GM12891 (cell line): ENCODE measurements around the gene TPM1.
A peak's percentile ranks its signal among the peaks of the same experiment; 100 is the strongest.

Source experiments
- DNase-seq: peaks from one replicate; pipeline ENCODE4 v3.0.0; 2011; ENCODE audit warnings: low spot score; ENCODE audit not compliant: insufficient read length
- FAIRE-seq: peaks from 2 replicates; lab custom pipeline; 2011; peaks lifted over from hg19 to GRCh38; lab: Jason Lieb, UNC
- PAX5 ChIP-seq: IDR thresholded peaks from 2 replicates; pipeline ENCODE4 v1.6.1; 2011; ENCODE audit warnings: low read length, moderate library complexity, mild to moderate bottlenecking; ENCODE audit not compliant: insufficient read depth, severe bottlenecking
- POLR2A ChIP-seq: IDR thresholded peaks from 2 replicates; pipeline ENCODE4 v1.6.1; 2011; ENCODE audit warnings: low read depth, low read length, control low read depth
- POLR2AphosphoS5 ChIP-seq: IDR thresholded peaks from 2 replicates; pipeline ENCODE4 v1.6.1; 2011; ENCODE audit warnings: low read depth, low read length, control low read depth
- POU2F2 ChIP-seq: IDR thresholded peaks from 2 replicates; pipeline ENCODE4 v1.6.1; 2011; ENCODE audit warnings: low read depth, mild to moderate bottlenecking, control low read depth, low read length, moderate library complexity
- SPI1 ChIP-seq: IDR thresholded peaks from 2 replicates; pipeline ENCODE4 v1.6.1; 2011; ENCODE audit warnings: low read depth, low read length, control low read depth
- TAF1 ChIP-seq: IDR thresholded peaks from 2 replicates; pipeline ENCODE4 v1.6.1; 2011; ENCODE audit warnings: low read depth, low read length, control low read depth

Gene TPM1

DNA sequence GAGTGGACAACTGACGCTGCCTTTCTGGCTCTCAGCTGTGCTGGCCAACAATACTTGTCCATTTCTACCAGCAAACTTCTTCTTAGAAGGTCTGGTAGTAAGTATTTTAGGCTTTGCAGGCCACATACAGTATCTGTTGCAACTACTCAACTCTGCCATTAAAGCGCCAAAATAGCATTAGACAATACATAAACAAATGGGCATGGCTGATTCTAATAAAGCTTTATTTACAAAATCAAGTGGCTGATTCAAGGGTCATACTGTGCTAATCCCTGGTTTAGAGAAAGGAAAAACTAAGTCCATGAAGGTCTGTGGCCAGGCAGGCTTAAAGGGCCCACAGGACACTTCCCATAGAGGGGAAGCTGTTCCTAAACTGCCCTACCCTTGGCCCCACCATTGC lies 26.3 kb upstream of the TPM1 start:
- FAIRE-seq (no peak), DNase-seq (no peak)
- TF ChIP-seq POLR2AphosphoS5 (no peak), SPI1 (no peak), PAX5 (no peak), POU2F2 (no peak), POLR2A (no peak), TAF1 (no peak)

DNA sequence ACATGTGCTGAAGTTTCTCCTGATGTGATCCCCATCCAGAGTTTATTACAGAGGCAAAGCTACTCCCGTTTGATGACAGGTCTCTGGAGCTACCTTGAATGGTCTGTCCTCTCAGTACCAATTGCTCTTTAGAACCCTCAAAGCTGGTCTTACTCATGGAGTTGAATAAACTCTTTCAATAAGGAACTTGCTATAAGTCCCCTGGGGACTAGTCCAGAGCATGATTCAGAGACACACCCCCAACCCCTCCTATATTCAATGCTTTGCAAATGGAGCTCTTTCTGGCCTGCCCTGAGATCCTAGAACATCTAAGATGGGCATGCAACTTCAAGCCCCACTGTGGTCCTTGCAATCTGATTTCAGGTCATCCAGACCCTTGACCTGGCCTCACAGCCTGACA lies 23.9 kb upstream of the TPM1 start:
- DNase-seq (no peak), FAIRE-seq (no peak)
- TF ChIP-seq SPI1 (no peak), POLR2A (no peak), TAF1 (no peak), POLR2AphosphoS5 (no peak), POU2F2 (no peak), PAX5 (no peak)

GRCh38 chr15:63019511-63020109 lies 22.9 kb upstream of the TPM1 start:
- DNase-seq = no peak
- FAIRE-seq = no peak
- TF ChIP-seq PAX5 (no peak), SPI1 (no peak), POU2F2 (no peak), TAF1 (no peak), POLR2AphosphoS5 (no peak), POLR2A (no peak)

DNA sequence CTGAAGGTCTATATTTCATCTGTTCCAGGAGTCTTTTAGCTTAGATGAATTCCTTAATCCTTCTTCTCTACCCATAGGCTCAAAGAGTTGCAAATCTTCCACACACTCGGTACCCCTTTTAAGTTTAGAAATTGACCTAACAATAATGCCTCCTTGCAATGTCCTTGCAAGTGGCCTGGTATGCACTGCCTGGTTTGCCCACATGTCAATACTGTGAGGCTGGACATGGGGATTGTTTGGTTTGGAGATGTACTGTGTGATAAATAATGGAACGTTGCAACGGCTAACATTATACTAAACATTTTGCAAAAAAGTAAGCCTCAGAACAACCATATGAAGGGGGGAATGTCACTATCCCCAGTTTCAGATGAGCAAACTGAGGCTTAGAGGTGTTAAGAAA lies 22.4 kb upstream of the TPM1 start:
- FAIRE-seq (no peak), DNase-seq (no peak)
- no peak for TF ChIP-seq TAF1
- TF ChIP-seq POLR2A = no peak
- no peak for TF ChIP-seq SPI1
- no peak for TF ChIP-seq POU2F2
- TF ChIP-seq POLR2AphosphoS5 = no peak
- TF ChIP-seq PAX5 = no peak

GRCh38 chr15:63020759-63021430 lies 21.7 kb upstream of the TPM1 start:
- FAIRE-seq = no peak
- no peak for DNase-seq
- TF ChIP-seq POLR2A (no peak), TAF1 (no peak), SPI1 (no peak), POLR2AphosphoS5 (no peak), PAX5 (no peak), POU2F2 (no peak)

- FAIRE-seq = no peak
- DNase-seq = no peak
- no peak for TF ChIP-seq POLR2A
Measured at GRCh38 chr15:63022181-63022580, 20.4 kb upstream of the TPM1 start.

DNA sequence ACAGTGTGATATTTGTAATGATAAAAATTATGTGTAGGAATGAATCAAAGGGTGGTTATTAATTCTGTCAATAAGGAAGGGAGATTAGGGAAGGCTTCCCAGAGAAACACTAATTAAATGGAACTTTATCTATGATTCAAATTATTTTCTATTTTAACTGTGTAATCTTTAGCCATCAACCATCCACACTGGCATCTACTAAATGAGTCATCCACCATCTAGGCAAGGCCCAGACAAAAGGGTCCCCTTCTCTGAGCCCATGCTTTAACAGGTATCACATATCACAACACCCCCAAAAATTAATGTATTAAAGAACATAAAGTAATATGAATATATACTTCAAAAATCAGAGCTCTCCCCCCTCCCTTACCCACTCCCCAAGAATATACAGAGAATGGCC lies 19.9 kb upstream of the TPM1 start:
- DNase-seq = no peak
- TF ChIP-seq POU2F2 = no peak
- no peak for TF ChIP-seq POLR2A
- no peak for FAIRE-seq

DNA sequence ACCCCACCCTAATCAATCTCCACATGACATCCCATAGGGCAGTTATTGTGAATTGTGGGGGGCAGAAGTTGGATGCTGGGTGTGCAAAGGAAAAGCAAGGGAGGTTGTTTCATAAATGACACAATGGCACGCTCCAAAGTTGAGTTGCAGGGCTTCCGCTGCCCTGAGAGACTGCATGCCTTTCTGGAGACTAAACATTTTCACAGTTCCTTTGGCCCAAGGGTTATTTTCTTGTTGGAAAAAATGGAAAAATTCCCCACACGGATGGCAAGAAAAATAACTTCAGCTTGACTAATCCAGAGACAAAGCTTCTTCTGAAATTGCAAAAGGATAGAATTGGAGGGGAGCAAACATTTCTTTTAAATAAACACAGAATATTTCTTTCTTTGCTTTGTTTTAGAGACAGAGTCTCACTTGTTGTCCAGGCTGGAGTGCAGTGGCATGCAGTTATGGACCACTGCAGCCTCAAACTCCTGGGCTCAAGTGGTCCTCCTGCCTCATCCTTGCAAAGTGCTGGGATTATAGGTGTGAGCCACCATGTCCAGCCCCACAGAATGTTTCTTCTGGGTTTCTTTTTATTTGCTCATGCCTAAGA lies 19.1 kb upstream of the TPM1 start:
- DNase-seq (no peak), FAIRE-seq (no peak)
- TF ChIP-seq PAX5 = no peak
- no peak for TF ChIP-seq POU2F2
- TF ChIP-seq SPI1 = no peak
- no peak for TF ChIP-seq POLR2AphosphoS5
- TF ChIP-seq POLR2A = no peak
- no peak for TF ChIP-seq TAF1

DNA sequence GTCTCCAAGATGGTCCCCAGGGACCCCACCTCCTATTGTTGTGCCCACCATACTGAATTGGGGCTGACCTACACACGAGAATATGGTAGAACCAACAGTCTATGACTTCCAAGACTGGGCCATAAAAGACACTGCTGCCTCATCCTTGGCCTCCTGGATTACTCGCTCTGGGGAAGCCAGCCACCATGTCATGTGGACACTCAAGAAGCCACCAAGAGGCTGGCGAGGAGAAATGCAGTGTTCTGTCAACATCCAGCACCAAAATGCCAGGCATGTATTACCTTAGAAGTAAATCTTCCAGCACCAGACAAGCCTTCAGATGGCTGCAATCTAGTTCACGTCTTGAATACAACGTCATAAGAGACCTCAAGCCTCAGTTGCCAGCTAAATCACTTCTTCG lies 17.1 kb upstream of the TPM1 start:
- no peak for FAIRE-seq

DNA sequence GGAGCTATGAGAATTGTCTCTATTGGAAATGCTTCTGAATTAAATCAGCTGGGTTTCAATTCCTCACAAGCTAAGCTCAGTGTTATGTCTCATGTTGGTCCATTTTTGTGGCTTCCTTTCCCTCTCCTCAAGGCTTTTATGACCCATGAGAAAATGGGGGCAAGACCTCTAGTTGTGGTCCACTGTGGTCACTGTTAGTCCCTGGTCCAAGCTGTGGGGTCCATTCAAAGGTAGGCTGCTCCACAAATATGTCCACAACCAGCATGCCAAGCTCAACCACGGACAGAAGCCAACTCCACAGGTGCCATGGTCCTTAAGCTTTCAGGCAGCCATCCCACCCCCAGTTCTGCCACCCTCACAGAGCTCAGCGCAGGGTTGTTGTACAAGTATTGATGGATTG lies 14.9 kb upstream of the TPM1 start:
- DNase-seq (no peak), FAIRE-seq (no peak)
- peak; percentile 26; the same call in 1 of the 2 replicates for TF ChIP-seq SPI1
- no peak for TF ChIP-seq POLR2AphosphoS5
- TF ChIP-seq TAF1 = no peak

More for the DNA sequence above, 17.1 kb upstream of the TPM1 start:
- TF ChIP-seq TAF1 (no peak), POLR2AphosphoS5 (no peak), POU2F2 (no peak), PAX5 (no peak), POLR2A (no peak), SPI1 (no peak)
- no peak for DNase-seq
